ENCODE measurements around the gene FAM83C. TPM values are rescaled to one million over a fixed set of nuclear protein-coding genes. Genes with fewer than 3 reads are reported as not detected.
A peak's percentile ranks its signal among the peaks of the same experiment; 100 is the strongest.

The FAM83C gene
- total and polyA plus RNA-seq, 9 of the 15 experiments (the other 6 are each of a cell fraction or from before 2014, with no cell fraction given) = not detected

DNA sequence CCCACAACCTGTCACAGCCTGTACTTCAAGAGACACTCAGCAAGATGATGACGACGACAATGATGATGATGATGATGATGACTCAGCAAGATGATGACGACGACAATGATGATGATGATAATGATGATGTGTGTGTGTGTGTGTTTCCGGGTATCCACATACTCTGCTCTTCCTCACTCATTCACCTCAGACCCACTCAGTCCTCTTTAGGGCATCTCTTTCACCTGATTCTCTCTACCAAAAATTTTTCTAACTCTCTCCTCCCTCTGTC lies 6.5 kb downstream of the FAM83C start:
- ChIA-PET POLR2A (interaction anchor here (1.1 kb wide), 1 partner anchor 11 kb away, joined by 3 read pairs; no protein-coding TSS in a partner anchor), CTCF (ENCODE audit: low intra/inter-chr PET ratio) (no interaction called here)
- Histone ChIP-seq H3K4me1 (replicated peaks in 1 of 2; ENCODE audit: control insufficient read depth in 2 of 2, insufficient read depth in 2 of 2, low read length in 2 of 2) (peaks cover 10 to 47% of the 10 kb centered on the region in 2 experiments; a peak in 4 of 5 replicates), H2AFZ (ENCODE audit: low read depth, low read length) (no peak overlapping the region), H3K9me3 (replicated peaks; ENCODE audit: control insufficient read depth, insufficient read depth, low read depth, low read length) (no peaks in the 10 kb centered on the region), H3K9me1 (ENCODE audit: control insufficient read depth, insufficient read depth, low read length) (no peaks in the 10 kb centered on the region), H3K4me3 (no peak overlapping the region), H3K36me3 (ENCODE audit: control insufficient read depth, insufficient read depth, low read length) (peaks cover 24% of the 10 kb centered on the region), H3K27ac (ENCODE audit: extremely low read depth, low read depth, low read length) (peak overlapping the region; percentile 1), H4K20me1 (replicated peaks; ENCODE audit: control insufficient read depth, insufficient read depth, low read length) (no peaks in the 10 kb centered on the region), H3K4me2 (ENCODE audit: insufficient read depth, low read length) (peak overlapping the region; percentile 95), H3K79me2 (ENCODE audit: control insufficient read depth, insufficient read depth, low read length) (peaks cover 38% of the 10 kb centered on the region), H3K27me3 (ENCODE audit: control insufficient read depth in 2 of 2, insufficient read depth in 2 of 2, low read length in 2 of 2) (0 out of 5 replicates have a peak, but pooled peaks cover 0 to 4% of the 10 kb centered on the region in 2 experiments), H3K9ac (ENCODE audit: insufficient read depth in 1 of 2, low read depth in 2 of 2, low read length in 2 of 2) (0 out of 4 replicates have a peak overlapping the region, but pooled peaks of 1 of the 2 experiments have one; percentile 6)
- ATAC-seq (no peak), DNase-seq (ENCODE audit: extremely low read depth in 1 of 4, low spot score in 3 of 4) (peak in 2 of 4 experiments; percentile 21 to 67), FAIRE-seq (peak; percentile 82)
- intact Hi-C loops (cut with micrococcal nuclease) (no loop called here), in situ Hi-C loops (cut with MboI) (no loop called here)
- no TSS peak for BruUV-seq (replicated peaks)
- 10% methylated on average over 5 of the region's 5 CpGs for WGBS (ENCODE audit: insufficient coverage, low coverage, missing lambda C conversion rate)
- peak in 1 of 2 experiments; percentile 76; a peak in 2 of 4 replicates for TF ChIP-seq TBL1XR1 (IDR thresholded peaks at IDR 0.05; ENCODE audit: low read length in 2 of 2)
- TF ChIP-seq TAF15 (IDR thresholded peaks at IDR 0.05; ENCODE audit: low read depth, low read length) = no peak
- peak; percentile 74 for TF ChIP-seq ELF1 (tag; IDR thresholded peaks at IDR 0.05)
- TF ChIP-seq HDAC1 (IDR thresholded peaks at IDR 0.05) = peak in 1 of 2 experiments; percentile 81; a peak in 2 of 4 replicates
- TF ChIP-seq JUN (IDR thresholded peaks at IDR 0.05; ENCODE audit: borderline replicate concordance, low read depth, low read length) = peak; percentile 83
- TF ChIP-seq JUN (CRISPR knock-in tag; IDR thresholded peaks at IDR 0.05; ENCODE audit: borderline replicate concordance) = no peak
- TF ChIP-seq SMARCC2 (IDR thresholded peaks at IDR 0.05; ENCODE audit: low read depth) = no peak
- TF ChIP-seq, protein P1, sequence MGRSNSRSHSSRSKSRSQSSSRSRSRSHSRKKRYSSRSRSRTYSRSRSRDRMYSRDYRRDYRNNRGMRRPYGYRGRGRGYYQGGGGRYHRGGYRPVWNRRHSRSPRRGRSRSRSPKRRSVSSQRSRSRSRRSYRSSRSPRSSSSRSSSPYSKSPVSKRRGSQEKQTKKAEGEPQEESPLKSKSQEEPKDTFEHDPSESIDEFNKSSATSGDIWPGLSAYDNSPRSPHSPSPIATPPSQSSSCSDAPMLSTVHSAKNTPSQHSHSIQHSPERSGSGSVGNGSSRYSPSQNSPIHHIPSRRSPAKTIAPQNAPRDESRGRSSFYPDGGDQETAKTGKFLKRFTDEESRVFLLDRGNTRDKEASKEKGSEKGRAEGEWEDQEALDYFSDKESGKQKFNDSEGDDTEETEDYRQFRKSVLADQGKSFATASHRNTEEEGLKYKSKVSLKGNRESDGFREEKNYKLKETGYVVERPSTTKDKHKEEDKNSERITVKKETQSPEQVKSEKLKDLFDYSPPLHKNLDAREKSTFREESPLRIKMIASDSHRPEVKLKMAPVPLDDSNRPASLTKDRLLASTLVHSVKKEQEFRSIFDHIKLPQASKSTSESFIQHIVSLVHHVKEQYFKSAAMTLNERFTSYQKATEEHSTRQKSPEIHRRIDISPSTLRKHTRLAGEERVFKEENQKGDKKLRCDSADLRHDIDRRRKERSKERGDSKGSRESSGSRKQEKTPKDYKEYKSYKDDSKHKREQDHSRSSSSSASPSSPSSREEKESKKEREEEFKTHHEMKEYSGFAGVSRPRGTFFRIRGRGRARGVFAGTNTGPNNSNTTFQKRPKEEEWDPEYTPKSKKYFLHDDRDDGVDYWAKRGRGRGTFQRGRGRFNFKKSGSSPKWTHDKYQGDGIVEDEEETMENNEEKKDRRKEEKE (IDR thresholded peaks at IDR 0.05; ENCODE audit: borderline replicate concordance in 1 of 2, control insufficient read depth in 1 of 2, low read depth in 2 of 2, low read length in 1 of 2) = no peak
- peak; percentile 63 for TF ChIP-seq ZBTB12 (CRISPR knock-in tag; IDR thresholded peaks at IDR 0.05)
- TF ChIP-seq PHF21A (IDR thresholded peaks at IDR 0.05; ENCODE audit: borderline replicate concordance, low read depth) = 0 out of 2 replicates have a peak, but pooled peaks have one; percentile 24
- TF ChIP-seq MTA2 (IDR thresholded peaks at IDR 0.05; ENCODE audit: low read depth) = 0 out of 2 replicates have a peak, but pooled peaks have one; percentile 28
- TF ChIP-seq ZNF717 (CRISPR knock-in tag; IDR thresholded peaks at IDR 0.05) = no peak
- peak; percentile 98 for TF ChIP-seq MAFK (IDR thresholded peaks at IDR 0.05; ENCODE audit: low read length)
